Nucleus accumbens (tissue), 56 donors: ENCODE measurements around the gene OR2M5.

Experiments
- DNase-seq, 56 donors: peaks; one replicate each; lab custom pipeline; 2025; lab: John Stamatoyannopoulos, UW

OR2M5 gene

GRCh38 chr1:248144513-248145198 is at the start of gene OR2M5:
Gene OR2M5 (plus strand): TSS chr1:248145148. CDS start chr1:248145148, 0 bp downstream.
- no peak for DNase-seq

GRCh38 chr1:248098529-248098928 is 46.4 kb upstream of the OR2M5 start:
- no peak for DNase-seq

GRCh38 chr1:248102847-248103246 is 42.1 kb upstream of the OR2M5 start:
- DNase-seq: no peak

GRCh38 chr1:248111157-248111556 is 33.8 kb upstream of the OR2M5 start:
- DNase-seq: no peak

GRCh38 chr1:248114890-248115289 is 30.1 kb upstream of the OR2M5 start:
- DNase-seq: no peak

GRCh38 chr1:248127653-248128052 is 17.3 kb upstream of the OR2M5 start:
- DNase-seq: no peak

- DNase-seq: no peak
These were observed 8.1 kb upstream of the OR2M5 start for GRCh38 chr1:248136811-248137210.

GRCh38 chr1:248140846-248141245 is 4.1 kb upstream of the OR2M5 start:
- no peak for DNase-seq

GRCh38 chr1:248143311-248143710 is 1.6 kb upstream of the OR2M5 start:
- no peak for DNase-seq

- no peak for DNase-seq
These were observed 7.3 kb downstream of the OR2M5 start for GRCh38 chr1:248152056-248152827.

- no peak for DNase-seq
These were observed 11.0 kb downstream of the OR2M5 start for GRCh38 chr1:248155927-248156326.

GRCh38 chr1:248158758-248159157 is 13.8 kb downstream of the OR2M5 start:
- no peak for DNase-seq

GRCh38 chr1:248164031-248164430 is 19.1 kb downstream of the OR2M5 start:
- DNase-seq: no peak

- DNase-seq: no peak
These were observed 20.2 kb downstream of the OR2M5 start for GRCh38 chr1:248165186-248165585.

GRCh38 chr1:248174521-248174920 is 29.6 kb downstream of the OR2M5 start, which contains the start of gene OR2M2:
Gene OR2M2 (plus strand): TSS chr1:248174821. CDS start chr1:248179986, 5,165 bp downstream.
- no peak for DNase-seq

GRCh38 chr1:248183996-248184395 is 39.0 kb downstream of the OR2M5 start:
- DNase-seq: no peak

- DNase-seq: no peak
These were observed 42.4 kb downstream of the OR2M5 start for GRCh38 chr1:248187363-248187762.

GRCh38 chr1:248189026-248189425 is 44.1 kb downstream of the OR2M5 start:
- DNase-seq: no peak

GRCh38 chr1:248194117-248194516 is 49.2 kb downstream of the OR2M5 start:
- no peak for DNase-seq
